GM10847 (cell line): ENCODE measurements around the gene CDH4.

Experiments used
- POLR2A ChIP-seq: IDR thresholded peaks from 2 replicates; pipeline ENCODE4 v1.6.1; 2011; ENCODE audit not compliant: insufficient read length; ENCODE audit errors: extremely low read depth

CDH4 gene

GRCh38 chr20:61300293-61300692 is 48.2 kb downstream of the CDH4 start:
- no peak for TF ChIP-seq POLR2A

GRCh38 chr20:61300709-61301108 is 48.6 kb downstream of the CDH4 start:
- no peak for TF ChIP-seq POLR2A

- no peak for TF ChIP-seq POLR2A
Observed at GRCh38 chr20:61301711-61302525, 49.9 kb downstream of the CDH4 start.

- TF ChIP-seq POLR2A, result no peak
Observed at GRCh38 chr20:61303217-61303616, 51.2 kb downstream of the CDH4 start.

GRCh38 chr20:61303675-61304074 is 51.6 kb downstream of the CDH4 start:
- no peak for TF ChIP-seq POLR2A

- TF ChIP-seq POLR2A, result no peak
Observed at GRCh38 chr20:61304750-61305149, 52.7 kb downstream of the CDH4 start.

GRCh38 chr20:61306937-61307475 is 54.9 kb downstream of the CDH4 start:
- no peak for TF ChIP-seq POLR2A

- no peak for TF ChIP-seq POLR2A
Observed at GRCh38 chr20:61307686-61308476, 55.8 kb downstream of the CDH4 start.

- TF ChIP-seq POLR2A, result no peak
Observed at GRCh38 chr20:61308477-61308774, 56.4 kb downstream of the CDH4 start.

- no peak for TF ChIP-seq POLR2A
Observed at GRCh38 chr20:61310954-61311353, 58.9 kb downstream of the CDH4 start.

- TF ChIP-seq POLR2A, result no peak
Observed at GRCh38 chr20:61311656-61312387, 59.8 kb downstream of the CDH4 start.

GRCh38 chr20:61312925-61313324 is 60.9 kb downstream of the CDH4 start:
- TF ChIP-seq POLR2A, result no peak

GRCh38 chr20:61313396-61313795 is 61.3 kb downstream of the CDH4 start:
- no peak for TF ChIP-seq POLR2A

GRCh38 chr20:61314326-61315010 is 62.4 kb downstream of the CDH4 start:
- no peak for TF ChIP-seq POLR2A

- no peak for TF ChIP-seq POLR2A
Observed at GRCh38 chr20:61315319-61315718, 63.3 kb downstream of the CDH4 start.
